ENCODE data around the gene NCEH1.
"Not testable (repeated sequence)": the region's sequence is repeated elsewhere in the genome, so short reads cannot be mapped to it uniquely, and the experiment has no call there.

The NCEH1 gene, protein sequence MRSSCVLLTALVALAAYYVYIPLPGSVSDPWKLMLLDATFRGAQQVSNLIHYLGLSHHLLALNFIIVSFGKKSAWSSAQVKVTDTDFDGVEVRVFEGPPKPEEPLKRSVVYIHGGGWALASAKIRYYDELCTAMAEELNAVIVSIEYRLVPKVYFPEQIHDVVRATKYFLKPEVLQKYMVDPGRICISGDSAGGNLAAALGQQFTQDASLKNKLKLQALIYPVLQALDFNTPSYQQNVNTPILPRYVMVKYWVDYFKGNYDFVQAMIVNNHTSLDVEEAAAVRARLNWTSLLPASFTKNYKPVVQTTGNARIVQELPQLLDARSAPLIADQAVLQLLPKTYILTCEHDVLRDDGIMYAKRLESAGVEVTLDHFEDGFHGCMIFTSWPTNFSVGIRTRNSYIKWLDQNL

GRCh38 chr3:172710664-172711453 is at the start of gene NCEH1:
TSS of gene NCEH1 (minus strand) at chr3:172711067. CDS start at chr3:172710984, 83 bp downstream.
- DNase-seq (ENCODE audit: low read depth in 2 of 2): peak; percentile 55 to 73

GRCh38 chr3:172760416-172760815 is 49.5 kb upstream of the NCEH1 start:
- not testable (repeated sequence) for DNase-seq (ENCODE audit: low read depth in 2 of 2)

GRCh38 chr3:172753125-172753524 is 42.3 kb upstream of the NCEH1 start:
- no peak for DNase-seq (ENCODE audit: low read depth in 2 of 2)

- DNase-seq (ENCODE audit: low read depth in 2 of 2): no peak
Measured at GRCh38 chr3:172752651-172753050, 41.8 kb upstream of the NCEH1 start.

DNA sequence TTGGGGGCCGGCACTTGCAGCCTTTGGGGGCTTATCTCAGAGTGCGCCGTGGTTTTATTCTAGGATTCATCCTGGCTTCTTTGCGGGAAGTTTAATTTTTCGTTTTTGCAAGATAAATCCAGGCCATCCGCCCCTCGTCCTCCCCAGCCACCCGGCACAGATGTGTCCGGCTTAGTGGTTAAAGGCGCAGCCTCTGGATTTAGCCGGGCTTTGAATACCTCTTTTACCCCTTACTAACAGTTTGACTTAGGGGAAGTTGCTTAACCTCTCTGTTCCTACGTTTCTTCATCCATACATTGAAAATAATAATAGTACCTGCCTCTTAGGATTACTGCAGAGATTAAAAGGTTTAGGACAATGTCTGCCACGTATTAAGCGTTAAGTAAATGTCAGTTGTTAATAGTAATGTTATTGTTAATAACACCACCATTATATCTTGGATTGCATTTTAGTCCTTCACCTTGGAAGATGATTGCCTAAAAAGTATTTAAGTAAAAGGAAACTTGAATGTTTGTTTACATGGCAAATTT is 40.4 kb upstream of the NCEH1 start:
- peak in 1 of 2 experiments; percentile 4 for DNase-seq (ENCODE audit: low read depth in 2 of 2)

- peak; percentile 94 to 96 for DNase-seq (ENCODE audit: low read depth in 2 of 2)
Measured at GRCh38 chr3:172750368-172751174, 39.7 kb upstream of the NCEH1 start, which contains the start of gene ECT2. TSS of gene ECT2 (plus strand) at chr3:172750726. CDS start at chr3:172754531, 3,805 bp downstream.

GRCh38 chr3:172750069-172750367 is 39.2 kb upstream of the NCEH1 start:
- DNase-seq (ENCODE audit: low read depth in 2 of 2): no peak

DNA sequence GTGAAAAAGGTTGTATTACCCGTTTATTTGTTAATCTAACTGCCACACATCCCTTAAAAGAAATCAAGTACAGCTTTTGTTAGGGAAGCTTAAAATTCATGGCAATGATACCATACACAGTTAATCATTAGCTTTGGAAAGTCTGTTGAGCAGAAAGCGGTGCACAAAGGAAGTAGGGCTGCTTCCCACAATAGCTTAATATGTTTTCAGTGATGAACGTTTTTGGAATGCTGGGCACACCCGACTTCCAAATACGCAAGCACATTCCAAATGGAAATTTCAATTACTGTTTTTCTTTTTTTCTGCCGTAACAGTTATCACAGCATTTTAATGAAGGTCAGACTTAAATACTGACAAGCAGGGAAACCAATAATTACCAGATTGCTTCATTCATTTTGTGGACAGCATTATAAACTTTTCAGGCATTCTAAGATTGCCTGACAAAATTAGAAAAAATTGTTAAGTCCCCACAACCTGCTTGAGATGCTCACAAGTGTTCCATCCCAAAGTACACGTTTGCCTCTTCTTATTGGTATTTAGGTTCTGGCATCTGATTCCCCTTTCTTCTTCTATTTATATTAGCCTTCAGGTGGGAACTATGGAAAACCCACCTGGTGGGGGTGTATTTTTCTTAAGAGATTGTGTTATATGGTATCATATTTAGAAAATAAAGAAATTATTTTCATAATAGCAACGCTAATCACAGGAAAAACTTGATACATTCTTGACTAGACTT is 38.5 kb upstream of the NCEH1 start:
- DNase-seq (ENCODE audit: low read depth in 2 of 2): no peak

- no peak for DNase-seq (ENCODE audit: low read depth in 2 of 2)
Measured at GRCh38 chr3:172746475-172746874, 35.6 kb upstream of the NCEH1 start.

GRCh38 chr3:172739462-172739861 is 28.6 kb upstream of the NCEH1 start:
- no peak for DNase-seq (ENCODE audit: low read depth in 2 of 2)

GRCh38 chr3:172735014-172735413 is 24.1 kb upstream of the NCEH1 start:
- DNase-seq (ENCODE audit: low read depth in 2 of 2): no peak

DNA sequence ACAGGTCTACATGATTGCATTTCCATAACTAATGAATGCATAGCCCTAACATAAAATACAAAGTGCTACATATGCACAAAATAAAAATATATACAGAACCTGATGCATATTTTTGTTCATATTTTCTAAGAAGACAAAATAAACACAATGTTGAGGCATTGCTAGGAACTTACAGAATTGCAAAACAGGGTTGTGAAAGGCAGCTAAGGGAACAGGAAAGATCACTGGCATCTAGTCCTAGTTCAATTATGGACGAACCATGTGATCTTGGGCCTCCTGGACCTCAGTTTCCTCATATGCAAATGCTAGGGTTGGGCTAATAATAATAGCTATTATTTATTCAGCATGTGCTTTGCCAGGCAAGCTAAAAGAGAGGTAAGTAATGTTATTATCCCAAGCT is 15.5 kb upstream of the NCEH1 start:
- DNase-seq (ENCODE audit: low read depth in 2 of 2): no peak

- DNase-seq (ENCODE audit: low read depth in 2 of 2): not testable (repeated sequence)
Measured at GRCh38 chr3:172722536-172723040, 11.7 kb upstream of the NCEH1 start.

DNA sequence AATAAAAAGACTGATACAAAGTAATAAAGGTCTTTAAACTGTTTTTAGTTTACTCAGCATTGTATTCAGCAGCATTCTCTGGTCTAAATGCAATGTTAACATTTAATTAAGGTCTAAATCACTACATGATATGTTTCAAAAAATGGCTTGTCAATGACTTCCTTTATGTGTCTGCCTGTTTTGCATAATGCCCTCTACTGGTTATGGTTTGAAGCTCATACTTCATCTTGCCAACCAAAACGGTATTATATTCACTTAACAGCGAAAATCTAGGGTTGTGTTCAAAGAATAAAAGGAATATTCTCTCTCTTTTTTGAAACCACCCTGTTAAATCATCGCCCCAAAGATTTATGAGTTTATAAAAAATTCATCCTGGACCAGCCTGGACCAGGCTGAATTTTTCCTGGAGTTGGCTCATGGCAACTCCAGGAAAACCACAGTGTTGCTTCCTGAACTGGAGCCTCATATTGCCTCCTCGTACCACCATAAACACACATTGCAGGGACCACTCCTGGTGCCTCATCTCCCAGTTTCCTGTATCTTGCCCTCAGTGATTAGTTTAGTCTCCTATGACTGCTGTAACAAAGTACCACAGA is 6.7 kb upstream of the NCEH1 start:
- no peak for DNase-seq (ENCODE audit: low read depth in 2 of 2)

DNA sequence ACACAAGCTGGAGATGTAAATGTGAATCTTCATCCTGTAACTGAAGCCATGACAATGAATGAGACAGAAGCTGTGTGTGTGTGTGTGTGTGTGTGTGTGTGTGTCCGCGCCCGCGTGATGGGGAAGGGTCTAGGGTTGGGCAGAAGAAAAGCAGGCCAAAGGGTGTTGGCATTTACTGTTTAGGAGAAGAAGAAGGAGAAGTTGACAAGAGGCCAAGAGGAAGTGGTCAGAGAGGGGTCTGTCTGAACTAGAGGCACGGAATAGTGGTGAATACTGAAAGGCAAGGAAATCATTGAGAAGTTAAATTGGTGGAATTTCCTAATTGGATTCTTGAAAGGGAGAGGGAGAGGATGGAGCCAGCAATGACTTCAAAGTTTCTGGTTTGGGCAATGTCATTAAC is 5.6 kb upstream of the NCEH1 start:
- DNase-seq (ENCODE audit: low read depth in 2 of 2): no peak

GRCh38 chr3:172713316-172713715 is 2.4 kb upstream of the NCEH1 start:
- DNase-seq (ENCODE audit: low read depth in 2 of 2): no peak

DNA sequence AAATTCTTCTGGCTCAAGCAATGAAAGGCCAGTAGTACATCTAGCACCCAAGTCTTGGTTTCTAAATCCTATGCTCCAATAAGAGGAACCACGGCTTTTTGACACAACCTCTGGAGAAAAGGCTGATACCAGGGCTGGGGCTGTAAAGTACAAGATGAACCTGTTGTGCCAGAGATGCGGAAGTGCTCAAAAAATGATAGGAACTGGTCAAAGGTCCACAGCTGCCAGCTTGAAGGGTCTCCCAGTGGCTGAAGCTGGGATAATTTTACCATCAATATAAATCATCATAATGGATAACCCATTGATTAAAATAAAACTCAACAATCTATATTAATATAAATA is 558 bp upstream of the NCEH1 start:
- no peak for DNase-seq (ENCODE audit: low read depth in 2 of 2)

GRCh38 chr3:172709774-172710663 is 848 bp downstream of the NCEH1 start:
- no peak for DNase-seq (ENCODE audit: low read depth in 2 of 2)

DNA sequence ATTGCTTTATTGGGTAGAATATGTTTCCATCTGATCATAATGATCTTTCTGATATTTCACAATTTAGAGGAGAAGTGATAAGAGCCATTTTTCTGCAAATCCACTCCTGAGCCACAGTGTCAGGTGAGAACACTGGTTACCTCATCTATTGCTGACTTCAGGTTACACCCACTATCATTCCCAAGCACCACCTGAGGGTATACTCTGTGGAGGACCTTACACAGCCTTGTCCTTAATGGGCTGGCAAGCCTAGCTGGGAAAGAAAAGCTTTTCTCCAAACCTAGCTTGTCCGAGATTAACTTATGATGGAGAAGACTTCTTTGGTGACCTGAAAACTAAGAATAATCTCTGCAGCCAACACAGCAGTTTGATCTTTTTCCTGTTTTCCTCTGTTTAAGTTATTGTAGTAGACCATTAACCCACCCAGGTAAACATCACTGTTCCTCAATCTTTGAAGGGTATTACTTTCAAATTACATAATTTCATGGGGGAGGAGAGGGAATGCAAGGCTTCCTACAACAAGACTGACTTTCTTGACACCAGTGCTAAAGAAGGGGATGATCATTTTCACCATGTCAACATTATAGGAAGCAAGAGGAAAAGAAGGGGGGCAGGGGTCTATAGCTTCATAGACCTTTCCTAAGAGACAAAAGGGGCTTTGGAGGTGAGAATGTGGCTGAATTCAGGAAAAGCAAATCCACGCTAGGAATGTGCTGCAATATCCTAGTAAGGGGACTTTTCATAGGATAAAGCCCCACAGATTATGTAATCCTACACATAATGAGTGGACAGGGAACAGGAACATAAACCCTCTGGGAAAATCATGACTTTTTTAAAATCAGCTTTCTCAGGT is 1.7 kb downstream of the NCEH1 start:
- no peak for DNase-seq (ENCODE audit: low read depth in 2 of 2)

Measured in stimulated activated CD4-positive, alpha-beta T cell treated with anti-CD3 and anti-CD28 coated beads, Interleukin-12 subunit alpha, Interleukin-12 subunit beta, amount 100 ng/mL, for 24 hours (primary cell).